SKM-1 (cell line): Measurements from ENCODE around the gene AEN.

Experiments
- DNase-seq: peaks from one replicate; lab custom pipeline; 2025; ENCODE audit not compliant: unreplicated experiment; lab: John Stamatoyannopoulos, UW

AEN gene

GRCh38 chr15:88663141-88663621 is 42.0 kb downstream of the AEN start:
- no peak for DNase-seq

GRCh38 chr15:88664151-88664778 is 43.1 kb downstream of the AEN start:
- DNase-seq, result no peak

- DNase-seq, result no peak
Measured at GRCh38 chr15:88674661-88675060, 53.5 kb downstream of the AEN start.

- DNase-seq, result no peak
Measured at GRCh38 chr15:88678755-88679154, 57.6 kb downstream of the AEN start.

GRCh38 chr15:88680241-88681001 is 59.3 kb downstream of the AEN start:
- DNase-seq, result no peak

GRCh38 chr15:88681610-88682221 is 60.6 kb downstream of the AEN start:
- no peak for DNase-seq
